CD4-positive, alpha-beta T cell treated with Interferon alpha-2 for 1 hour (primary cell): Measurements from ENCODE around the gene KCNIP1.

ENCODE experiments used
- DNase-seq, 2 donors: peaks; one replicate each; pipeline ENCODE4 v3.0.0-alpha.2; 2020 to 2022

Gene KCNIP1

DNA sequence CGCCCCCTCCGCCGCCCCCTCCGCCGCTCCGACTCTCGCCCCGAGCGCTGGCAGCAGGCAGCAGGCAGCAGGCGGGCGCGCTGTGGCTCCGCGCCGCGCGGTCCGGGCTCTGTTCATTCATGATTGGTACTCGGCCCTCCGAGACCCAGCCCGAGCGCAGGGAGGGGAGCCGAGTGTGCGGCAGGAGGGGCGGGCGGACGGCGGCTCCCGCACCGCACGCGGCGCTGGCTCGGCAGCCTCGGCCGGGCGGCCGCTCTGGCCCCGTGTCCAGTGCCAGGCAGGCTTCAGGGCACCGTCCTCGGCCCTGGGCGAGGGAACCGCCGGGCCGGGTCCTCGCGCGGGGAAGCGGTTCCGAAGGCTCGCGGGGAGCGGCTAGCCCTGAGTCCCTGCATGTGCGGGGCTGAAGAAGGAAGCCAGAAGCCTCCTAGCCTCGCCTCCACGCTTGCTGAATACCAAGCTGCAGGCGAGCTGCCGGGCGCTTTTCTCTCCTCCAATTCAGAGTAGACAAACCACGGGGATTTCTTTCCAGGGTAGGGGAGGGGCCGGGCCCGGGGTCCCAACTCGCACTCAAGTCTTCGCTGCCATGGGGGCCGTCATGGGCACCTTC is at the start of gene KCNIP1:
KCNIP1 (plus strand) TSS at position 31 of the 607 bp plus-strand sequence.
- DNase-seq = no peak

DNA sequence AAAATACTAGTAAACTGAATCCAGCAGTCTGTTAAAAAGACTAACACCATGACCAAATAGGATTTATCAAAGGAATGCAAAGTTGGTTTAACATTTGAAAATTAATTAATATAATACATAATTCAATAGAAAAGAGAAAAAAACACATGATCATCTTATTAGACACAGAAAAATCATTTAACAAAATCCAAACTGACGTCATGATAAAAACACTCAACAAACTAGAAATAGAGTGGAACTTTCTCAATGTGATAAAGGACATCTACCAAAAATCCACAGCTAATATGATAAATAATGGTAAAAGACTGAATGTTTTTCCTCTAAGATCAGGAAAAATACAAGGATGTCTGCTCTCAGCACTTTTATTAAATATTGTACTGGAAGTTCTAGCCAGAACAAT is 40.4 kb upstream of the KCNIP1 start:
- no peak for DNase-seq

DNA sequence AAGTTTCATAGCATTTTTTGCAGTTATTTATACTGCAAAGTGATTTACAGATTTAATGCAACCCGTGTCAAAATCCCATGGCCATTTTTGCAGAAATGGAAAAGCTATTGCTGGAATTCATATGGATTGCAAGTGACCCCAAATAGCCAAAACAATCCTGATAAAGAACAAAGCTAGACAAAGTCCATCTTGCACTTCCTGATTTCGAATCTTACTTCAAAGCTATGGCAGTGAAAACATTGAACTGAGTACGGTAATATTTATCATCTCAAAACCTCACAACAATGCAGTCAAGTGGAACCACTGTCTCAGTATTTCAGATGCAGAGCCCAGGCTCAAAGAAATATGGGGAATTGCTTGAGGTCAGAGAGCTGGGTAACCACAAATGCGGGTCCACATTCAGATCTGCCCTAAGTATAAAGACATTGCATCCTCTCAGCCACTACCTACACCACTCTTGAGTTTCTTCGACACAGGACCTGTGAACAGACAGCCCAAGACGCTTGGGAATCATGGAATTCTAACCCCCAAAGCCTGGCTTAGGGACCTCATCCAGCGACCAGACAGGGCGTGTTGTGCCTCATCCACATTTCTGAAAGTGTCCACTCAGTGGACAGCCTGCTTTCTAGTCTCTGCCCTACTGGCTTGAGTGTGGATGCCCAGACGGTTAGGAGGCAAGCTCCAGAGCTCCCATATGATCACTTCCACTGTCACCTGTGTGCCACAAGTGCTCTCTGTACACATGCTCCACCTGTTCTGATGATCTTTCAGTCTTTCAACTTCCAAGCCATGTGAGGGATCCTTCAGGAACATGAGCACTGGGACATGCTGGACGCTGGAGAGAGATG is 39.3 kb upstream of the KCNIP1 start:
- no peak for DNase-seq

- DNase-seq = no peak
Observed at GRCh38 chr5:170466553-170466952, 37.3 kb upstream of the KCNIP1 start.

- peak; percentile 1 to 53 for DNase-seq
Observed at GRCh38 chr5:170466988-170467707, 36.7 kb upstream of the KCNIP1 start.

DNA sequence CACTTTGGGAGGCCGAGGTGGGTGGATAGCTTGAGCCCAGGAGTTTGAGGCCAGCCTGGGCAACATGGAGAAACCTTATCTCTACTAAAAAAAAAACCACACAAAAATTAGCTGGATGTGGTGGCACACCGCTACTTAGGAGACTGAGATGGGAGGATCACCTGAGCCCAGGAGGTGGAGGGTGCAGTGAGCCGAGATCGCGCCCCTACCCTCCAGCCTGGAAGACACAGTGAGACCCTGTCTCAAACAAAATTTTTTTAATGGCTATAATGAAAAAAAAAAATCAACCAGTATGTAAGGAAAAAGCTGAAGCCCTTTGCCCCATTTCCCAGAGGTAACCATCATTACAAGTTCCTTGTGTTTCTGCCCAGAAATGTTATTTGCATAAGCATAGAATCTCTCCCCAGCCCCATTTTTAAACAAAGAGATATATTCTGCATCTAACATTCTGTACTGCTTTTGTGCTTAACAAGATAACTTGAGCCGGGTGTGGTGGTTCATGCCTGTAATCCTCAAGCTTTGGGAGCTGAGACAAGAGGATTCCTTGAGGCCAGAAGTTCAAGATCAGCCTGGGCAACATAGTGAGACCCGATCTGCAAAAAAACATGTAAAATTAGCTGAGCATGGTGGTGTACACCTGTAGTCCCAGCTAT is 35.1 kb upstream of the KCNIP1 start:
- DNase-seq = no peak

DNA sequence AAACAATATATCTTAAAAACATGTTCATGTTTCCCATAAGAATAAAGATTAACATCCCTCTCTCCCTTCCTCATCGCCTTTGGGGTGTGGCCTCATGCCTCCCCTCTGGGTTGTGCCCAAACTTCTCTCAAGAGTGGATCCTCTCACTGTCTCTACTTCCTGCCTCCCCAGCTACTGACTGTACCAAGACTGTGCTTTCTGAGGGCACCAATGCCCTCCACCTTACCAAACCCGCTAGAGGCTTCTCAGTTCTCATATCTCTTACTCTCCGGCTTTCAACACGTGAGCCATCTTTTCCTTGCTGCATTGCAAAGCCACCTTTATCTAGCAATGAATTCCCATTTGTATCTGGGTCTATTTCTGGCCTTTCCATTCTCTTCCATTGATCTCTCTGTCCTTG is 34.4 kb upstream of the KCNIP1 start:
- DNase-seq = no peak

DNA sequence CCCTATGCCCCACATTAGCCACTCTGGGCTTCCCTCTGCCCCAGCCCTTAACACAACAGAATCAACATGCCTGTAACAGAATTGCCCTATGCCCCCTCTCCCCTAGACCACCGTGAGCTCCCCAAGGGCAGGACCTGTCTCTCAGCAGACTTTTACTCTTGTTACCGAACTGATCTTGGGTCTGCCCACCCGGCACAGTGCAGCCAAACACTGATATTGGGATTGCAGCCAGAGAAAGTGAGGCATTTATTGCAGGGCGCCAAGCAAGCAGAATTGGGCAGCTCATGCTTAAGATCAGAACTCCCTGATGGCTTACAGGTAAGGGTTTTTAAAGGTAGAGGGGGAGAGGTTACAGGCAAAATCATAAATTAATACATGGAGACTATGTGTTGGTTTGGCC is 33.5 kb upstream of the KCNIP1 start:
- no peak for DNase-seq

DNA sequence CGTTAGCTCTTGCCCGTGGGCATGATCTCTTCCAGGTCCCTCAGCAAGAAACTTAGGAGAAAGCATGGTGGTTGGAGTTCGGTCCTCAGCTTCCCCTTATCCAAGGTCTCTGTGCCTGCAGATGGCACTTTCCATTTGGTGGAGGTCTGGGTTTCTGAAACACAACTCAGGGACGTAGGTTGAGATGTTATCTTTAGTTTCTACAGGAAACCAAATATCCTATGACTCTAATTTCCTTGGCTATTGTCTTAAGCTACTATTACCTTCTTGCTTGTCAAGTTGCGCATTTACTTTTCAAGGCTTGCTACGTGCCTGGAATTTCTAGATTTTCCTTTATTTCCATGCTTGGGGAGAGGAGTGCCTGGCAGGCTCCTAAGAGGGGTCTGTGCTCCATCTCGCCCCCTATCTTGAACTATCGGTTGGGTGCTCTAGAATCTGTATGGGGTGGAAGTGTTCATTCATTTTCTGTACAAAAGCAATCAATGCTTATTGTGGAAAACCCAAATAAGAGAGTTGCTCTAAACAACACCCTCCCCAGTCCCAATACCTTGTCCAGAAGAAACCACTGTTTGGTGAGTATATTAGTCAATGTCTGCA is 32.9 kb upstream of the KCNIP1 start:
- DNase-seq = no peak

- DNase-seq = no peak
Observed at GRCh38 chr5:170471551-170472178, 32.2 kb upstream of the KCNIP1 start.

GRCh38 chr5:170473642-170474041 is 30.2 kb upstream of the KCNIP1 start:
- no peak for DNase-seq

- no peak for DNase-seq
Observed at GRCh38 chr5:170474489-170475274, 29.1 kb upstream of the KCNIP1 start.

DNA sequence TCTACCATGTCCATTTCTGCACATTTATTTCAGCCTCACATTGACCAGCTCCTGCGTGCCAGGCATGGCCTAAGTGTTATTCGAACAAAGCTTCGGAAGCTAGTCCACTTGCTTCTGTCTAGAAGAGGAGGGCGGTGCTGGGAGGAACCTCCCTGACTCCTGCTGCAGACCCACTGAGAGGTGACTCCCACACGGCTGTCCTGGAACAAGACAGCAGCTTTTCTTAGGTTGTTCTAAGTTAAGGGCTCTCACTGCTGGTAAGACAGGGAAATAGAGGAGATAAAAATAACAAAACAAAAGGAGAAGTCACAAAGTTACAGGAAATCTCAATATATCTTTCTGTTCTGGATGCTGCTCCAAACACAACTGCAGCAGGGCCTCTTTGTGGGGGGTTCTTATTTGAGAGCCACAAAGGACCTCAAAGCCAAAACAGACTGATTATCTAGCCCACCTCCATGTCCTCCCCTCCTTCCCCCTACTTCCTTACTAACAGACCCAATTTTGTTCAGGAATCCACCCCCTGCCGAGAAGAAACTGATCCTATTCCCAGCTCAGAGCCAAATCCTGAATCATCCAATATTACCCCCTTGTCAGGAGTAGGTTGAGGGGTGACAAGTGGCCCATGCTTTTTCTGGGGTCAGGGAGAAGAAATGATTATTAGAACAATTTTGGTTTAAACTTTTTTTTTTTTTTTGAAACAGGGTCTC is 28.4 kb upstream of the KCNIP1 start:
- DNase-seq = no peak

DNA sequence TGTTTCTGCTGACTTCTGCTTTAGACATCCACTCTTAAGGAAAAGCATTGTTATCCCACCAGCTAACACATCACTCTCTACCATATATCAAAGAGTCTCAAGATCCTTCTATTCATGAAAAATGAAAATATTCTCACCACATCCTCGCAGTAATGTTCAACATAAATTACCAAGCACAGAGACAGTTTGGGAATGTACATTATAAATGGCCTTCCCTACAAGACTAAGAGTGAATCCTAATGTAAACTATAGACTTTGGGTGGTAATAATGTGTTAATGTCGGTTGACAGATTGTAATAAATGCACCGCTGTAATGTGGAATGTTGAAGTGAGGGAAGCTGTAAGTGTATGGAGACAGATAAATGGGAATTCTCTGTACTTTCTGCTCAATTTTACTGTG is 27.1 kb upstream of the KCNIP1 start:
- no peak for DNase-seq

- no peak for DNase-seq
Observed at GRCh38 chr5:170477906-170478305, 25.9 kb upstream of the KCNIP1 start.

GRCh38 chr5:170478306-170478705 is 25.5 kb upstream of the KCNIP1 start:
- DNase-seq = no peak

DNA sequence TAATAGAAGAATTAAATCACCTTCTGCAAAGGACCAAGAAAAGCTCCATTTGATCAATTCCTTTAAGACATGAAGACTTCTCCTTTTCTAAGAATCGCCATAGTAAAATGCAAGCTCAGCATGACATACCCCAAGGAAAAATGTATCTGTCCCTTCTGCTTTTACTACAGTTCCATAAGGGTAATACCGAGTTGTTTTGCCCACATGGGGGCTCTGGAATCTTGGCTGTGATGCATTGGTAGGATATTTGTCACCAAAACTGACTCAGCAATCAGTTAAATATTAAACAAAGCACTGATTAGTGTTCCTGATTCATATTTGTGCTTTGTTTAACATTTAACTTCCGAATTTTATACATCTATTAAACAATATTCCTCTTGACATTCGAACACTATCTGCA is 24.3 kb upstream of the KCNIP1 start:
- DNase-seq = no peak

- no peak for DNase-seq
Observed at GRCh38 chr5:170480260-170480659, 23.6 kb upstream of the KCNIP1 start.

DNA sequence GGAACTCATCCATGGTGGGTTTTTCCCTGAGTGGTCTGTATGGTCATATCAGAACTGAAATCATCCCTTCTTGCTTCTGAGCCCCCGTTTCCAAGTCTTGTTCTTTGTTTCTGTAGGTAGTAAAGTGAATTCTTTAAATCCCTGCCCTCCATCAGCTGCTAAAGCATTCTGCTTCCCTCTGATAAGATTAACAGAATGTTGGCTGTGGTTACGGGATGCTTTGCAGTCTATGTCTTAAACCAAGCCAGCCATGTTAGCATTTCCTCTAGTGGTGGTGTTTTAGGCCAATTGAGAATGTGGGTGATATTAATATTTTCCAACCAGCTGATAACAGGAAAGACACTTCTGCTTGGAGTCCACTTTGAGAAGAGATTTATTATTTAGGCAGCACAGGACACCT is 22.0 kb upstream of the KCNIP1 start:
- DNase-seq = no peak

- no peak for DNase-seq
Observed at GRCh38 chr5:170482511-170482910, 21.3 kb upstream of the KCNIP1 start.
